H1 (cell line): Measurements from ENCODE around the gene ACACA. TPM values are rescaled to one million over a fixed set of nuclear protein-coding genes. Genes with fewer than 3 reads are reported as not detected.

Experiments
- CTCF ChIA-PET: fragments of 300-600 bp; sonication (Branson Sonifier 250); formaldehyde crosslinking; loops from one replicate; lab custom pipeline; 2021; ENCODE audit not compliant: partially characterized antibody; lab: Charles Lee
- POLR2A ChIA-PET: fragments of 300-600 bp; sonication (Branson Sonifier 250); formaldehyde crosslinking; loops from one replicate; lab custom pipeline; 2021; ENCODE audit warnings: inconsistent platforms; ENCODE audit not compliant: partially characterized antibody; lab: Charles Lee
- DNase-seq, 2 experiments: peaks; one replicate each; pipeline versions ENCODE4 v3.0.0 to v3.0.0-alpha.2; 2010 to 2022; ENCODE audit warnings: low spot score in 2 of 2, low read depth in 1 of 2, mixed read lengths in 1 of 2
- FAIRE-seq: peaks from 2 replicates; lab custom pipeline; 2011; peaks lifted over from hg19 to GRCh38; lab: Jason Lieb, UNC
- H2AFZ ChIP-seq: 2 replicates; pipeline ENCODE4 v1.8.1; 2012; ENCODE audit warnings: low read length, inconsistent platforms
- H2AK5ac ChIP-seq: 2 replicates; pipeline ENCODE4 v1.6.1; 2013; ENCODE audit warnings: low read depth, low read length
- H2BK120ac ChIP-seq: replicated peaks from 2 replicates; pipeline ENCODE3; 2013; ENCODE audit warnings: low read depth, low read length, inconsistent platforms
- H2BK12ac ChIP-seq: 2 replicates; pipeline ENCODE4 v1.6.1; 2013; ENCODE audit warnings: low read depth, low read length
- H2BK15ac ChIP-seq: 2 replicates; pipeline ENCODE4 v1.6.1; 2013; ENCODE audit warnings: low read length
- H2BK20ac ChIP-seq: 2 replicates; pipeline ENCODE4 v1.6.1; 2013; ENCODE audit warnings: low read length
- H2BK5ac ChIP-seq: 2 replicates; pipeline ENCODE4 v1.6.1; 2013; ENCODE audit warnings: low read depth, low read length
- H3K14ac ChIP-seq: 2 replicates; pipeline ENCODE4 v1.6.1; 2013; ENCODE audit warnings: inconsistent platforms; ENCODE audit not compliant: insufficient read length
- H3K18ac ChIP-seq: 2 replicates; pipeline ENCODE4 v1.6.1; 2013; ENCODE audit warnings: low read length; ENCODE audit errors: extremely low read depth
- H3K23ac ChIP-seq: 2 replicates; pipeline ENCODE4 v1.6.1; 2013; ENCODE audit warnings: inconsistent platforms; ENCODE audit not compliant: insufficient read length
- H3K23me2 ChIP-seq: 2 replicates; pipeline ENCODE4 v1.6.1; 2013; ENCODE audit warnings: low read depth, low read length
- H3K27ac ChIP-seq: 2 replicates; pipeline ENCODE4 v1.6.1; 2011; ENCODE audit warnings: low read depth, low read length, inconsistent platforms
- H3K27me3 ChIP-seq, 4 experiments: replicated peaks in 1 of 4; 1 replicate in 1 of 4; 2 replicates in 3 of 4; pipeline versions ENCODE4 v1.6.1 to v1.8.1; 2011 to 2013; ENCODE audit warnings: low read length in 3 of 4, mild to moderate bottlenecking in 3 of 4, inconsistent platforms in 2 of 4, mixed read lengths in 2 of 4, moderate library complexity in 1 of 4; ENCODE audit not compliant: control insufficient read depth in 3 of 4, insufficient read depth in 3 of 4; ENCODE audit errors: extremely low read depth in 1 of 4
- H3K36me3 ChIP-seq, 4 experiments: 2 replicates each; pipeline versions ENCODE4 v1.6.1 to v1.8.1; 2011 to 2013; ENCODE audit warnings: mild to moderate bottlenecking in 4 of 4, low read length in 3 of 4, moderate library complexity in 2 of 4, control low read depth in 1 of 4, inconsistent platforms in 1 of 4; ENCODE audit not compliant: insufficient read depth in 4 of 4, control insufficient read depth in 2 of 4
- H3K4ac ChIP-seq: replicated peaks from 2 replicates; pipeline ENCODE3; 2013; ENCODE audit warnings: low read length, low read depth, mixed read lengths, inconsistent platforms; ENCODE audit not compliant: insufficient read length
- H3K4me1 ChIP-seq, 4 experiments: replicated peaks in 1 of 4; 1 replicate in 1 of 4; 2 replicates in 3 of 4; pipeline versions ENCODE4 v1.6.1 to v1.8.1; 2011 to 2013; ENCODE audit warnings: low read length in 3 of 4, inconsistent platforms in 2 of 4, mixed read lengths in 1 of 4; ENCODE audit not compliant: insufficient read depth in 4 of 4, control insufficient read depth in 3 of 4
- H3K4me2 ChIP-seq, 2 experiments: 2 replicates each; pipeline versions ENCODE4 v1.6.1 to v1.8.1; 2011 to 2013; ENCODE audit warnings: low read depth in 2 of 2, low read length in 2 of 2, control low read depth in 1 of 2, inconsistent platforms in 1 of 2, mild to moderate bottlenecking in 1 of 2; ENCODE audit not compliant: insufficient read depth in 1 of 2
- H3K4me3 ChIP-seq, 4 experiments: fragments of 200-600, 300-600 bp in 1 of 4; sonication (generic), shearing (Covaris generic), sonication (Bioruptor Twin) in 1 of 4; 2 replicates each; pipeline versions ENCODE4 v1.5.1 to v1.8.1; 2011 to 2016; ENCODE audit warnings: low read length in 4 of 4, low read depth in 3 of 4, control low read depth in 2 of 4, inconsistent platforms in 2 of 4, mild to moderate bottlenecking in 2 of 4, mixed read lengths in 1 of 4, moderate library complexity in 1 of 4; ENCODE audit not compliant: insufficient read depth in 2 of 4; ENCODE audit errors: extremely low read depth in 1 of 4
- H3K56ac ChIP-seq: replicated peaks from 2 replicates; pipeline ENCODE3; 2013; ENCODE audit warnings: low read depth, mild to moderate bottlenecking, mixed read lengths, low read length, inconsistent platforms; ENCODE audit not compliant: insufficient read length
- H3K79me1 ChIP-seq: 2 replicates; pipeline ENCODE4 v1.6.1; 2013; ENCODE audit warnings: low read depth, low read length, control low read depth
- H3K79me2 ChIP-seq, 2 experiments: 2 replicates each; pipeline versions ENCODE4 v1.6.1 to v1.8.1; 2012 to 2013; ENCODE audit warnings: low read length in 2 of 2, mild to moderate bottlenecking in 2 of 2, inconsistent platforms in 1 of 2; ENCODE audit not compliant: insufficient read depth in 2 of 2, control insufficient read depth in 1 of 2
- H3K9ac ChIP-seq, 4 experiments: replicated peaks in 1 of 4; 1 replicate in 1 of 4; 2 replicates in 3 of 4; pipeline versions ENCODE4 v1.6.1 to v1.8.1; 2011 to 2013; ENCODE audit warnings: low read depth in 3 of 4, low read length in 3 of 4, control low read depth in 2 of 4, mild to moderate bottlenecking in 2 of 4, moderate library complexity in 2 of 4, inconsistent platforms in 1 of 4; ENCODE audit errors: extremely low read depth in 1 of 4
- H3K9me3 ChIP-seq, 2 experiments: 2 replicates each; pipeline versions ENCODE4 v1.6.1 to v1.8.1; 2012 to 2013; ENCODE audit warnings: mild to moderate bottlenecking in 2 of 2, moderate library complexity in 2 of 2, control low read depth in 1 of 2, inconsistent platforms in 1 of 2, low read depth in 1 of 2, low read length in 1 of 2, mixed read lengths in 1 of 2; ENCODE audit not compliant: insufficient read depth in 2 of 2
- H4K20me1 ChIP-seq, 2 experiments: replicated peaks in 1 of 2; 2 replicates each; pipeline versions ENCODE3 to v1.8.1; 2011 to 2013; ENCODE audit warnings: inconsistent platforms in 2 of 2, low read length in 2 of 2, mild to moderate bottlenecking in 1 of 2; ENCODE audit not compliant: insufficient read depth in 2 of 2, control insufficient read depth in 1 of 2
- H4K5ac ChIP-seq: 2 replicates; pipeline ENCODE4 v1.6.1; 2013; ENCODE audit warnings: low read length, low read depth, mixed read lengths, inconsistent platforms; ENCODE audit not compliant: insufficient read length
- H4K8ac ChIP-seq: 2 replicates; pipeline ENCODE4 v1.8.0; 2013; ENCODE audit warnings: mild to moderate bottlenecking, moderate library complexity, low read length, inconsistent platforms; ENCODE audit not compliant: insufficient read depth; ENCODE audit errors: extremely low read depth
- H4K91ac ChIP-seq: replicated peaks from 2 replicates; pipeline ENCODE3; 2013; ENCODE audit warnings: low read length, mixed read lengths, inconsistent platforms; ENCODE audit not compliant: insufficient read length
- EZH2 ChIP-seq: fragments of 200-600 bp; sonication (generic); IDR thresholded peaks from 2 replicates; pipeline ENCODE4 v1.7.1; 2012; ENCODE audit warnings: low read depth, mild to moderate bottlenecking, moderate library complexity, low read length, inconsistent platforms; ENCODE audit not compliant: severe bottlenecking
- GTF2F1 ChIP-seq: IDR thresholded peaks from 2 replicates; pipeline ENCODE4 v1.6.1; 2012; ENCODE audit warnings: low read depth, low read length, improper control_type of control experiment, borderline replicate concordance
- HDAC2 ChIP-seq, 2 experiments: fragments of 300-600 bp in 1 of 2; sonication (generic) in 1 of 2; IDR thresholded peaks; 2 replicates each; pipeline ENCODE4 v1.6.1; 2011 to 2012; ENCODE audit warnings: low read depth in 2 of 2, low read length in 2 of 2, mild to moderate bottlenecking in 2 of 2, moderate library complexity in 2 of 2, borderline replicate concordance in 1 of 2, inconsistent platforms in 1 of 2
- POLR2AphosphoS5 ChIP-seq: IDR thresholded peaks from 2 replicates; pipeline ENCODE4 v1.6.1; 2011; ENCODE audit warnings: low read depth, low read length
- SP1 ChIP-seq: IDR thresholded peaks from 2 replicates; pipeline ENCODE4 v1.6.1; 2011; ENCODE audit warnings: low read depth, low read length
- polyA plus RNA-seq, 7 experiments: library from polyadenylated mRNA; depleted of rRNA in 3 of 7; stranded (reverse) in 5 of 7; unstranded in 2 of 7; fragments of >200 nt in 5 of 7; fragments of 200-250 nt in 2 of 7; gene quantifications; 1 replicate in 5 of 7; 2 replicates in 1 of 7; 4 replicates in 1 of 7; pipeline versions ENCODE4 v1.2.1 to v1.2.3, GENCODE V29; 2011 to 2013; ENCODE audit warnings: missing spikeins in 2 of 7, mixed read lengths in 2 of 7
- total RNA-seq: library from RNA; stranded (reverse); fragmentation: NEBNext Ultra II Directional; extraction: Animal tissue kit (Norgen Biotek cat#: 25700); gene quantifications from 2 replicates; pipeline ENCODE4 v1.2.1, GENCODE V29; 2021

Gene ACACA
- total and polyA plus RNA-seq, 2 of the 8 experiments (the other 6 are each of a cell fraction or from before 2014, with no cell fraction given) = 74.0 to 160 TPM

DNA sequence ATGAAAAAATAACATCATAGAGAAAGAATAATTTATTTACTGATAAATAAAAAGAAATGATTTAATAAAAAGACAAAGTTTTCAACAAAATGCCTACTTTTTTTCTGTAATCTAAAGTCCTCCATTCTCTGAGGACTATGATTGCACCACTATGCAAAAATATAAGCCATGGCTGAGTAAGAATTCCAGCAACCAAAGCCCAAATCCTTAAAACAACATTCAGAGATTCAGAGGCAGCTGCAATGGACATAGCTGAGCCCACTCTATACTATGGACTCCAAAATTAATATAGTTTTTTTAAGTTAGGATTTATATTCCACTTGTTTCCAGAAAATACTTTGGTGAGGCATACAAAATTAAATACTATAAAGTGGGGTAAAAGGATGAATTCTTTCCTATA is 200.3 kb downstream of the ACACA start:
- no peak for FAIRE-seq
- CTCF ChIA-PET = interaction anchor here (2.0 to 2.7 kb wide), 2 partner anchors 12 to 35 kb away, joined by 6 to 7 read pairs; no protein-coding TSS in a partner anchor

More for the DNA sequence above, 200.3 kb downstream of the ACACA start:
- DNase-seq = no peak
- H2BK120ac ChIP-seq = no peak overlapping the region
- H3K4me1 ChIP-seq = no peaks in the 10 kb centered on the region
- H3K9ac ChIP-seq = no peak overlapping the region
- no peak overlapping the region for H3K23ac ChIP-seq
- H3K56ac ChIP-seq = no peak overlapping the region
- no peak overlapping the region for H2BK5ac ChIP-seq
- H3K79me1 ChIP-seq = no peaks in the 10 kb centered on the region
- no peak overlapping the region for H2AFZ ChIP-seq
- no peaks in the 10 kb centered on the region for H3K79me2 ChIP-seq
- no peak overlapping the region for H3K14ac ChIP-seq
- H2AK5ac ChIP-seq = no peak overlapping the region
- no peak overlapping the region for H4K91ac ChIP-seq
- H3K4me3 ChIP-seq = no peak overlapping the region
- no peaks in the 10 kb centered on the region for H3K27me3 ChIP-seq
- no peak overlapping the region for H4K8ac ChIP-seq
- no peaks in the 10 kb centered on the region for H3K23me2 ChIP-seq
- TF ChIP-seq SP1 = no peak
- no peak for TF ChIP-seq GTF2F1
- TF ChIP-seq EZH2 = no peak
- TF ChIP-seq HDAC2 (IDR thresholded peaks at IDR 0.05; ENCODE audit: borderline replicate concordance in 1 of 2, low read depth in 2 of 2, low read length in 2 of 2) = no peak
- no peak for TF ChIP-seq POLR2AphosphoS5
- POLR2A ChIA-PET = no interaction called here
- no peak overlapping the region for H3K18ac ChIP-seq
- H2BK15ac ChIP-seq = no peak overlapping the region
- H2BK12ac ChIP-seq = no peak overlapping the region
- H3K4ac ChIP-seq = no peak overlapping the region
- H4K5ac ChIP-seq = no peak overlapping the region
- no peaks in the 10 kb centered on the region for H4K20me1 ChIP-seq
- no peaks in the 10 kb centered on the region for H3K9me3 ChIP-seq
- peaks cover 4 to 65% (median 25%) of the 10 kb centered on the region in 4 experiments; a peak in 7 of 8 replicates for H3K36me3 ChIP-seq
- no peak overlapping the region for H3K27ac ChIP-seq
- H3K4me2 ChIP-seq = no peak overlapping the region
- no peak overlapping the region for H2BK20ac ChIP-seq
